ENCODE results near the gene ALAS1. TPM values are rescaled to one million over a fixed set of nuclear protein-coding genes. Genes with fewer than 3 reads are reported as not detected.

Gene ALAS1
- total RNA-seq, 4 donors from 2014 or later, result 17.5 to 43.1 (median 32.2) TPM

GRCh38 chr3:52238761-52239701, 41.1 kb downstream of the ALAS1 start, which contains the start of gene TWF2:
TSS of gene TWF2 (minus strand) at chr3:52239158. CDS start at chr3:52239016, 142 bp downstream.
- H3K4me3 ChIP-seq (ENCODE audit: low read depth, poor library complexity, severe bottlenecking), result peak within 1 kb of the TSS; percentile 73
- 0 to 1% methylated on average over 18 to 88 of the region's 92 CpGs for WGBS, 2 donors
- DNase-seq (ENCODE audit: low spot score in 2 of 2), result peak; percentile 60 to 93
- intact Hi-C loops (cut with DNase I; ENCODE audit: low total_unique reads), result loop anchor here (10.0 kb wide), 1 partner anchor 46 kb away; the partner anchor contains the start of gene GLYCTK
- TF ChIP-seq POLR2A (IDR thresholded peaks at IDR 0.05) (no peak), CTCF (IDR thresholded peaks at IDR 0.05) (no peak)

GRCh38 chr3:52240059-52240885, 42.3 kb downstream of the ALAS1 start:
- WGBS, 2 donors, result 89 to 95% methylated on average over 1 of the region's 1 CpG
- DNase-seq (ENCODE audit: low spot score in 2 of 2), result peak; percentile 78 to 94
- H3K4me3 ChIP-seq (ENCODE audit: low read depth, poor library complexity, severe bottlenecking), result no peak overlapping the region
- TF ChIP-seq POLR2A (IDR thresholded peaks at IDR 0.05) (no peak), CTCF (IDR thresholded peaks at IDR 0.05) (no peak)
- intact Hi-C loops (cut with DNase I; ENCODE audit: low total_unique reads), result no loop called here

- no peak overlapping the region for H3K4me3 ChIP-seq (ENCODE audit: low read depth, poor library complexity, severe bottlenecking)
- no peak for DNase-seq (ENCODE audit: low spot score in 2 of 2)
- TF ChIP-seq CTCF (IDR thresholded peaks at IDR 0.05) (no peak), POLR2A (IDR thresholded peaks at IDR 0.05) (no peak)
- WGBS, 2 donors, result 78 to 89% methylated on average over 4 of the region's 4 CpGs
- intact Hi-C loops (cut with DNase I; ENCODE audit: low total_unique reads), result no loop called here
These were observed 43.0 kb downstream of the ALAS1 start for GRCh38 chr3:52240886-52241370.

- TF ChIP-seq CTCF (IDR thresholded peaks at IDR 0.05) (no peak), POLR2A (IDR thresholded peaks at IDR 0.05) (no peak)
- intact Hi-C loops (cut with DNase I; ENCODE audit: low total_unique reads), result no loop called here
- H3K4me3 ChIP-seq (ENCODE audit: low read depth, poor library complexity, severe bottlenecking), result no peak overlapping the region
- no peak for DNase-seq (ENCODE audit: low spot score in 2 of 2)
- 85 to 88% methylated on average over 1 of the region's 1 CpG for WGBS, 2 donors
These were observed 44.1 kb downstream of the ALAS1 start for GRCh38 chr3:52242039-52242438.

- intact Hi-C loops (cut with DNase I; ENCODE audit: low total_unique reads), result no loop called here
- peak in 1 of 2 donors; percentile 87 for DNase-seq (ENCODE audit: low spot score in 2 of 2)
These were observed 46.0 kb downstream of the ALAS1 start for GRCh38 chr3:52243791-52244628.

More at GRCh38 chr3:52243791-52244628, 46.0 kb downstream of the ALAS1 start:
- TF ChIP-seq CTCF (IDR thresholded peaks at IDR 0.05) (no peak), POLR2A (IDR thresholded peaks at IDR 0.05) (no peak)
- WGBS, 2 donors, result 44 to 48% methylated on average over 9 of the region's 9 CpGs
- H3K4me3 ChIP-seq (ENCODE audit: low read depth, poor library complexity, severe bottlenecking), result no peak overlapping the region

Data from lower leg skin (tissue), 4 donors.